ENCODE measurements around the gene NLGN1. TPM values are rescaled to one million over a fixed set of nuclear protein-coding genes. Genes with fewer than 3 reads are reported as not detected.

Gene NLGN1
- total RNA-seq, 1 experiment from 2014 or later = 5.2 TPM

GRCh38 chr3:173732237-173732636 lies 334.7 kb downstream of the NLGN1 start:
- no peaks in the 10 kb centered on the region for H3K4me1 ChIP-seq (ENCODE audit: insufficient read depth, low read length)
- H3K9me3 Mint-ChIP-seq = no peaks in the 10 kb centered on the region
- H2AFZ ChIP-seq (ENCODE audit: low read length) = no peak overlapping the region

More at GRCh38 chr3:173732237-173732636, 334.7 kb downstream of the NLGN1 start:
- Histone ChIP-seq H3K23ac (ENCODE audit: insufficient read length, low read depth, low read length) (no peak overlapping the region), H4K8ac (replicated peaks; ENCODE audit: insufficient read length, low read depth, low read length) (no peak overlapping the region), H3K27me3 (ENCODE audit: insufficient read depth, low read length) (no peaks in the 10 kb centered on the region), H3K14ac (ENCODE audit: insufficient read depth, low read length) (no peak overlapping the region), H2BK20ac (ENCODE audit: low read depth, low read length, poor library complexity, severe bottlenecking) (no peak overlapping the region), H3K27ac (ENCODE audit: insufficient read length, low read depth, low read length) (no peak overlapping the region), H2AK5ac (ENCODE audit: insufficient read length, low read length) (no peak overlapping the region), H3K18ac (ENCODE audit: insufficient read length, low read depth, low read length) (no peak overlapping the region), H2BK12ac (ENCODE audit: insufficient read length, low read depth, low read length) (no peak overlapping the region), H3K9me3 (ENCODE audit: control insufficient read depth, low read depth, low read length) (no peaks in the 10 kb centered on the region), H3K4me2 (ENCODE audit: insufficient read depth, insufficient read length, low read length) (no peak overlapping the region), H3K9ac (ENCODE audit: extremely low read depth, insufficient read length, low read length) (no peak overlapping the region), H3T11ph (ENCODE audit: low read length) (no peak overlapping the region), H2BK15ac (ENCODE audit: low read depth, low read length) (no peak overlapping the region), H4K91ac (ENCODE audit: insufficient read length, low read depth, low read length) (no peak overlapping the region), H4K5ac (ENCODE audit: insufficient read length, low read depth, low read length) (no peak overlapping the region), H3K23me2 (ENCODE audit: insufficient read length, low read depth, low read length, poor library complexity, severe bottlenecking) (no peaks in the 10 kb centered on the region), H2BK120ac (ENCODE audit: low read depth, low read length, poor library complexity, severe bottlenecking) (no peak overlapping the region), H3K79me2 (ENCODE audit: insufficient read depth, low read length) (no peaks in the 10 kb centered on the region), H4K20me1 (ENCODE audit: control insufficient read depth, insufficient read depth, insufficient read length) (no peaks in the 10 kb centered on the region), H3K4ac (ENCODE audit: low read depth, low read length) (no peak overlapping the region), H3K56ac (ENCODE audit: insufficient read length, low read depth, low read length) (no peak overlapping the region), H2BK5ac (ENCODE audit: insufficient read length, low read length) (no peak overlapping the region), H3K79me1 (ENCODE audit: insufficient read depth, low read depth, low read length, poor library complexity, severe bottlenecking) (no peaks in the 10 kb centered on the region)
- no peaks in the 10 kb centered on the region for H3K27me3 Mint-ChIP-seq (ENCODE audit: low read depth)
- no peak for TF ChIP-seq CTCF (conservative IDR thresholded peaks at IDR 0.05)
- no peaks in the 10 kb centered on the region for H3K36me3 Mint-ChIP-seq (ENCODE audit: insufficient read depth in 1 of 3, low read depth in 3 of 3)
- no peak overlapping the region for H3K27ac Mint-ChIP-seq
- no peak for DNase-seq
- H3K4me3 Mint-ChIP-seq = no peak overlapping the region
- peaks cover 3 to 5% of the 10 kb centered on the region in 2 experiments; a peak in 3 of 4 replicates for H3K4me1 Mint-ChIP-seq
- WGBS (ENCODE audit: extremely low coverage, insufficient read length, low lambda C conversion rate) = no CpG with 5 or more reads among the region's 4 CpGs

Measured in H9 (cell line).